K562 (cell line): ENCODE measurements around the gene SLC24A4.

ENCODE experiments used
- BHLHE40 ChIP-seq: IDR thresholded peaks from 2 replicates; pipeline ENCODE4 v1.6.1; 2011; ENCODE audit warnings: low read length, improper control_type of control experiment
- CEBPB ChIP-seq: fragments of 450-650 bp; IDR thresholded peaks from 2 replicates; pipeline ENCODE4 v1.6.1; 2016; ENCODE audit warnings: missing genetic modification characterization, missing compliant biosample characterization
- EGR1 ChIP-seq: fragments of 450-650 bp; conservative IDR thresholded peaks from 2 replicates; pipeline ENCODE4 v1.6.1; 2017; ENCODE audit warnings: mild to moderate bottlenecking
- JUN ChIP-seq, 2 experiments: sonication (generic) in 1 of 2; formaldehyde crosslinking in 1 of 2; IDR thresholded peaks; 2 replicates each; pipeline versions ENCODE4 v1.6.1 to v1.8.0; 2012 to 2022; ENCODE audit warnings: borderline replicate concordance in 2 of 2, mild to moderate bottlenecking in 2 of 2, improper control_type of control experiment in 1 of 2, low read depth in 1 of 2, low read length in 1 of 2, missing genetic modification reagents in 1 of 2
- KLF10 ChIP-seq: fragments of 250-450 bp; sonication (Bioruptor Pico); IDR thresholded peaks from 2 replicates; pipeline ENCODE4 v1.6.1; 2021; ENCODE audit warnings: matching md5 sums
- POLR2AphosphoS5 ChIP-seq: IDR thresholded peaks from 2 replicates; pipeline ENCODE4 v1.6.1; 2011; ENCODE audit warnings: mild to moderate bottlenecking, low read depth, low read length, moderate library complexity; ENCODE audit not compliant: control insufficient read depth, insufficient read depth
- TEAD1 ChIP-seq, 2 experiments: fragments of 450-650 bp in 1 of 2; sonication (generic) in 1 of 2; formaldehyde crosslinking; IDR thresholded peaks; 2 replicates each; pipeline versions ENCODE4 v1.4.0 to v1.8.0; 2020 to 2022; ENCODE audit warnings: mild to moderate bottlenecking in 2 of 2, missing genetic modification reagents in 1 of 2
- ZNF143 ChIP-seq: sonication (generic); formaldehyde crosslinking; IDR thresholded peaks from 2 replicates; pipeline ENCODE4 v1.9.0; 2022; ENCODE audit warnings: mild to moderate bottlenecking, missing genetic modification reagents
- TF ChIP-seq, protein P1 (sequence below), 3 experiments: IDR thresholded peaks in 2 of 3; conservative IDR thresholded peaks in 1 of 3; 2 replicates each; pipeline ENCODE4 v1.5.1; 2011 to 2012; ENCODE audit warnings: low read length in 3 of 3, mild to moderate bottlenecking in 3 of 3, control low read depth in 2 of 3, improper control_type of control experiment in 1 of 3, inconsistent platforms in 1 of 3, low read depth in 1 of 3, mixed read lengths in 1 of 3, moderate library complexity in 1 of 3; ENCODE audit not compliant: insufficient read depth in 2 of 3
- TF ChIP-seq, protein P2 (sequence below): sonication (generic); formaldehyde crosslinking; IDR thresholded peaks from 2 replicates; pipeline ENCODE4 v1.8.0; 2023; ENCODE audit warnings: mild to moderate bottlenecking, missing genetic modification reagents
- TF ChIP-seq, protein P3 (sequence below): fragments of 200-800 bp; sonication (Bioruptor generic); IDR thresholded peaks from 2 replicates; pipeline ENCODE4 v1.6.1; 2017; ENCODE audit warnings: missing genetic modification characterization, missing compliant biosample characterization
- TF ChIP-seq, protein P4 (sequence below): sonication (generic); formaldehyde crosslinking; IDR thresholded peaks from 2 replicates; pipeline ENCODE4 v1.9.0; 2022; ENCODE audit warnings: mild to moderate bottlenecking, missing genetic modification reagents

DNA sequence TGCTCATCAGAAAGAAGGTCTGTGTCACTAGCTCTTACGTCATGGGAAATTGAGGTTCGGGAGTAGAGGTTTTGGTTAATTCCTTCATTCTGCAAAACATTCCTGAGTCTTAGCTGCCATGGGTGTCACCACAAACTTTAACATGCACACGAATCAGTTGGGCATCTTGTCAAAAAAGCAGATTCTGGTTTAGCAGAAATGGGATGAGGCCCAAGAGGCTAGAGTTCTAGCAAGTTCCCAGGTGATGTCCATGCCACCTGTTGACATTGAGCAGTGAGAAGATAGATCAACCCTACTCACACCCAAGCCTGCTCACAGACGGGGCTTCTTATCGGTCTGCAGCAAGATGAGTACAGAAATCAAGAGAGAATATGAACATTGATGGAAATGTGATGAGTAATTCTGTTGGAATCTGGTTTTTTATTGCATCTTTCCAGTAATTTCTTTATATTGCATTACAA lies 179.0 kb downstream of the SLC24A4 start:
- TF ChIP-seq ZNF143 (no peak), KLF10 (CRISPR knock-in tag) (no peak), EGR1 (no peak), CEBPB (tag) (no peak), POLR2AphosphoS5 (no peak), TEAD1 (CRISPR knock-in tag; IDR thresholded peaks at IDR 0.05) (no peak), JUN (IDR thresholded peaks at IDR 0.05; ENCODE audit: borderline replicate concordance, low read depth, low read length) (no peak), JUN (CRISPR knock-in tag; IDR thresholded peaks at IDR 0.05; ENCODE audit: borderline replicate concordance) (no peak), BHLHE40 (no peak)
- TF ChIP-seq, protein P1, sequence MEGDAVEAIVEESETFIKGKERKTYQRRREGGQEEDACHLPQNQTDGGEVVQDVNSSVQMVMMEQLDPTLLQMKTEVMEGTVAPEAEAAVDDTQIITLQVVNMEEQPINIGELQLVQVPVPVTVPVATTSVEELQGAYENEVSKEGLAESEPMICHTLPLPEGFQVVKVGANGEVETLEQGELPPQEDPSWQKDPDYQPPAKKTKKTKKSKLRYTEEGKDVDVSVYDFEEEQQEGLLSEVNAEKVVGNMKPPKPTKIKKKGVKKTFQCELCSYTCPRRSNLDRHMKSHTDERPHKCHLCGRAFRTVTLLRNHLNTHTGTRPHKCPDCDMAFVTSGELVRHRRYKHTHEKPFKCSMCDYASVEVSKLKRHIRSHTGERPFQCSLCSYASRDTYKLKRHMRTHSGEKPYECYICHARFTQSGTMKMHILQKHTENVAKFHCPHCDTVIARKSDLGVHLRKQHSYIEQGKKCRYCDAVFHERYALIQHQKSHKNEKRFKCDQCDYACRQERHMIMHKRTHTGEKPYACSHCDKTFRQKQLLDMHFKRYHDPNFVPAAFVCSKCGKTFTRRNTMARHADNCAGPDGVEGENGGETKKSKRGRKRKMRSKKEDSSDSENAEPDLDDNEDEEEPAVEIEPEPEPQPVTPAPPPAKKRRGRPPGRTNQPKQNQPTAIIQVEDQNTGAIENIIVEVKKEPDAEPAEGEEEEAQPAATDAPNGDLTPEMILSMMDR (IDR thresholded peaks at IDR 0.05 in 2 of 3, conservative IDR thresholded peaks at IDR 0.05 in 1 of 3; ENCODE audit: insufficient read depth in 2 of 3, low read depth in 1 of 3, low read length in 3 of 3) = no peak
- TF ChIP-seq, protein P2, sequence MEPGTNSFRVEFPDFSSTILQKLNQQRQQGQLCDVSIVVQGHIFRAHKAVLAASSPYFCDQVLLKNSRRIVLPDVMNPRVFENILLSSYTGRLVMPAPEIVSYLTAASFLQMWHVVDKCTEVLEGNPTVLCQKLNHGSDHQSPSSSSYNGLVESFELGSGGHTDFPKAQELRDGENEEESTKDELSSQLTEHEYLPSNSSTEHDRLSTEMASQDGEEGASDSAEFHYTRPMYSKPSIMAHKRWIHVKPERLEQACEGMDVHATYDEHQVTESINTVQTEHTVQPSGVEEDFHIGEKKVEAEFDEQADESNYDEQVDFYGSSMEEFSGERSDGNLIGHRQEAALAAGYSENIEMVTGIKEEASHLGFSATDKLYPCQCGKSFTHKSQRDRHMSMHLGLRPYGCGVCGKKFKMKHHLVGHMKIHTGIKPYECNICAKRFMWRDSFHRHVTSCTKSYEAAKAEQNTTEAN (CRISPR knock-in tag) = no peak
- TF ChIP-seq, protein P3, sequence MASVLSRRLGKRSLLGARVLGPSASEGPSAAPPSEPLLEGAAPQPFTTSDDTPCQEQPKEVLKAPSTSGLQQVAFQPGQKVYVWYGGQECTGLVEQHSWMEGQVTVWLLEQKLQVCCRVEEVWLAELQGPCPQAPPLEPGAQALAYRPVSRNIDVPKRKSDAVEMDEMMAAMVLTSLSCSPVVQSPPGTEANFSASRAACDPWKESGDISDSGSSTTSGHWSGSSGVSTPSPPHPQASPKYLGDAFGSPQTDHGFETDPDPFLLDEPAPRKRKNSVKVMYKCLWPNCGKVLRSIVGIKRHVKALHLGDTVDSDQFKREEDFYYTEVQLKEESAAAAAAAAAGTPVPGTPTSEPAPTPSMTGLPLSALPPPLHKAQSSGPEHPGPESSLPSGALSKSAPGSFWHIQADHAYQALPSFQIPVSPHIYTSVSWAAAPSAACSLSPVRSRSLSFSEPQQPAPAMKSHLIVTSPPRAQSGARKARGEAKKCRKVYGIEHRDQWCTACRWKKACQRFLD (CRISPR knock-in tag) = no peak
- TF ChIP-seq, protein P4, sequence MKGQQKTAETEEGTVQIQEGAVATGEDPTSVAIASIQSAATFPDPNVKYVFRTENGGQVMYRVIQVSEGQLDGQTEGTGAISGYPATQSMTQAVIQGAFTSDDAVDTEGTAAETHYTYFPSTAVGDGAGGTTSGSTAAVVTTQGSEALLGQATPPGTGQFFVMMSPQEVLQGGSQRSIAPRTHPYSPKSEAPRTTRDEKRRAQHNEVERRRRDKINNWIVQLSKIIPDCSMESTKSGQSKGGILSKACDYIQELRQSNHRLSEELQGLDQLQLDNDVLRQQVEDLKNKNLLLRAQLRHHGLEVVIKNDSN (CRISPR knock-in tag) = no peak
